Epithelial cell of prostate (primary cell): ENCODE measurements around the gene PDGFD.

Experiments
- DNase-seq: peaks from one replicate; pipeline ENCODE4 v3.0.0-alpha.2; 2011; ENCODE audit warnings: low read depth, low spot score
- H3K27ac ChIP-seq: fragments of 450-650 bp; 2 replicates; pipeline ENCODE4 v1.5.1; 2017; ENCODE audit warnings: mild to moderate bottlenecking

PDGFD gene

DNA sequence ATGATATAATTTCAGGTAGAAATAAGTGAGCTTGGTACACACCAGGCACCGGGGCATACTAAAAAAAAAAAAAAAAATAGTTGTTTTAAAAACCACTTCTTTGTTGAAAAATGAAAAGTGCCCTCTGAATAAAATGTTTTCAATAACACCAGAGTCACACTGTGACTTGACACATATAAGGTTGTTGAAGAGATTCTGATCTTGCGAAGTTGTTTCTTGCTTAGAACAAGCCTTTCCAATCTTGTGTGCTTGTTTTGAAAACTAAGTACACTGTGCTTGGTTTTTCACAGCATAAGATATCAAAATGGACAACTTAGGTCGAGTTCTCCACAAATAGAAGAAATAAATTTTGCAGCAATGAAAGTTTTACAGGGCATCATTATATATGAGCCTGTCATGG, 17.0 kb downstream of the PDGFD start:
- H3K27ac ChIP-seq = no peak overlapping the region
- no peak for DNase-seq

DNA sequence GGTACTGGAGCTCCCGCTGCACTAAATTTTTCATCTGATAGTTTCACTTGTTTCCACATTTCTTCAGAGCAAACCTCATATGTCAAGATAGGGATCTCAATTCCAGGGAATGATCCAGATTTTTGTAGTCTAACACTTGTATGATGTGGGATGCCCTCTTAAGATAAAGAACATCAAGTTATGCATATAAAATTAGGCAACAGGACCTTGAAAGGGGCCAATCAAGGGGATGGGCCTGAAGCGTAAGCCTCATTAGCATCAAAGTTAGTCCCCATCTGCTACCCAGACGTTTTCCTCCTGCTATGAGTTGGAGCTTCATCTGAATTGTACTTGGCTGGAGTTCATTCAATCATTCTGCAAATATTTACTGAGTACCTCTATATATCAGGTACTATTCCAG, 17.5 kb downstream of the PDGFD start:
- DNase-seq = no peak

DNA sequence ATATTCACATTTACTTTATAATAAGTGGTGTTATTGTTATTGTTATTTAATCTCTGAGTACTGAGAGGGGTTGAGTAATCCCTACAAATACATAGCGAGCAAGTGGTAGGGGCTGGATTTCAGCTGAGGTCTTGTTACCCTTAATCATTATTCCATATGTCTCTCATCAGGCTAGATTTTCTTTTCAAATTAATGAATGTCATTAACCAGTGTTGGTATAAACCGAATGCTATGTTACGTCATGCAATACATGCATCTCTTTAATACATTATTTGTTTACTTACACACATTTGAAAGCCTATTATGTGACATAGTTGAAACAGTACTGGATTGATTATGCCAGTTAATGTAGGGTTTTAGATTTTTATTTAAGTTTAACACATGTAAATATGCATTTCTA, 18.9 kb downstream of the PDGFD start:
- H3K27ac ChIP-seq = no peak overlapping the region
- no peak for DNase-seq

More for the DNA sequence above, 17.5 kb downstream of the PDGFD start:
- no peak overlapping the region for H3K27ac ChIP-seq

DNA sequence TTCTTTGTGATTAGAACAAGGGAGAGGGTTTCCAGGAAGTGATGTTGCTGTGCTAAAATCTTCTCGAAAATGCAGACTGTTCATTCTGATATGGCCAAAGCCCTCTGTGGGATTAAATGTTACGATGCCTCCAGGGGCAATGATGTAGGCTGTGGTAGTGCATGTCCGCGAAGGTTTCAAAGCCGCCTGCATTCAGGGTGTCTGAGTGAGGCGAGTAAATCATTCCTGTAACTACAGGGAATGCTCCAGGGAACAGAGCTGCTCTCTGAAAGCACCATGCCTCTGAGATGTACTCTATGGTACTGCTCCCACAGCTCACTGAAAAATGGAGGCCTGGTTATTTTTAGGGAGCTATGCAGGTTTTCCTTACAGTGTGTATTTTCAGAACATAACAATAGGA, 21.2 kb downstream of the PDGFD start:
- DNase-seq = no peak
- H3K27ac ChIP-seq = no peak overlapping the region

DNA sequence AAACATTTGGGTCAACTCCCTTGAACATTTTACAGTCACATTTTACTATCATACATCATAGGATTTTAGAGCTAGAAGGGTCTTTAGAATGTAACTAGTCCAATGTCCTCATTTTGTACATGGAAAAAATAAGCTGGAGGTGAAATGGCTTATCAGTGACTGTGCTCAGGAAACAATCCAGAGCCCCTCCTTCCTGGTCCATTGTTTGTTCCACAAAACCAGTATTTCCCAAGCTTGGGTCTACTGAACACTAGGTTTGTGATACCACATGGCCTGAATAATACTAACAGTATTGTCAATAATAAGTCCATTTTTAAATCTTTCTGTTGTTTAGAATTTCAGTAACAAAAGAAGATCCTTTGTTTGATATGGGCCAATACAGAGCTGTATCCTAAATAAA, 27.1 kb downstream of the PDGFD start:
- no peak overlapping the region for H3K27ac ChIP-seq
- DNase-seq = no peak

DNA sequence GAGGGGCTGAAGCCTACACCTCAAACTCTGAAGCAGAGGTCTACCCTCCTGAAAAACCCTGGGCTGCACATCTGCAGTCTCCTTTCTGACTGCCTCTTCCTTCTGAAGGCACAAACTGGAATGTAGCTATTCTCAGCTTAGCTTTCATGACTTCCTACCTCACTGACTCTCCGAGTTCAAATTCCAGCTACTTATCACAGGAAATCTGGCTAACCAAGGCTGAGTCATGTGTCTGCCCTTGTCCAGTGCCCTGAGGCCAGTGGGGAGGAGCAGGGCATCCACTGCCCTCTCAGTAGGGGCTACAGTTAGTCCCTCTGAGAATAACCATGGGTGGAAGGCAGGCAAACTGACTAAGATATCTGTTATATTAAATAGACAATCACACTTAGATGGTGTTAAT, 29.2 kb downstream of the PDGFD start:
- no peak for DNase-seq

DNA sequence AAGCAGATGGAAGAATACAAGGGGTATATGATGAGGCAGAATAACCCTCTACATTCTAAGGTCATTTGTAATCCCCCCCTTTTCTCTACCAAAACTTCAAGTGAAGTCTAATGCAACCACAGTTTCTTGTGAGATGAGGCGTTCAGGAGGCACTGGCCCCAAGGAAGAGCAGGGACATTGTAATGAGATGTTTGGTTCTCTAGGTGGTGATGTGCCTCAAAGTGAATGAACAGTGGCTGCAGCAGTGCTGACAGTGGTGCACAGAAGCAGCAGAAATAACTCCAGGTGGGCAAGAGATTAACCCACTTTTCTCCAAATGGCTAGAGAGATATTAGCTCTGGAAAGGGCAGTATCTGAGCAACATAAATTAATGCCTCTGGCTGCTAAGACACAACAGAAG, 33.8 kb downstream of the PDGFD start:
- no peak overlapping the region for H3K27ac ChIP-seq
- DNase-seq = no peak

More for the DNA sequence above, 29.2 kb downstream of the PDGFD start:
- no peak overlapping the region for H3K27ac ChIP-seq

DNA sequence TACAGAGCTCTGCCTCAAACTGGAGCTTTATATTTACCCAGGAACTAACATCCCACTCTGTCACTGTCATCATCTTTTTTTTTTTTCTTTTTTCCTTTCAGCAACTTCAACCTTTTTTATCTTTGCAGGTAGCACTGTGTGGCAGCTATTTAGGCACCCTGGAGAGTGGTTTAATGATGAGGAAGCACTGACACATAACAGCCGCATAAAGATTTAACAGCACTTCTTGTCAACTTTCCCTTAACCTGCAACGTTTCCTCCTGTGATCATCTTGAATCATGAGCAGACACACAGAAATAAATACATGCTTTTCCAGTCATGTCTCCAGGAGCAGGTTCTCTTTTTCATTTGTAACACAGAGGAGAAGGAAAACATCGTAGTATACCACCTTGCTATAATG, 34.8 kb downstream of the PDGFD start:
- no peak overlapping the region for H3K27ac ChIP-seq
- DNase-seq = no peak

DNA sequence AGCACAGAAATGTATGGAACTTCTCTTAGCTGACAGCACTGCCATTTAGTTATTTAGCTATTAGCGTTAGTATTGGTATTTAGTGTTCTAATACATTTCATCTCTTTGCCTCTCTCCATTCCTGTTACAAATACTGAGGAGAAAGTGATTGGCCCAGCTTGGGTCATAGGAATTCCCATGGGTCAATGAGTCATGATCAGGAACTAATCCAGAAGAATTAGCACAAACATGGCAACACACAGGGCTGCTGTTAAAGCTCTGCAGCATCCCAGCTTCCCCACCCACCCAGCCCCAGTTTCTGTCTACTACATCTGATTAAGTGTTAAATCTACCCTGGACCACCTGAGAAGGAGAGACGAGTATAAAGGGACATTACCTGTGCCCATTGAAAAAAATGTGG, 36.1 kb downstream of the PDGFD start:
- DNase-seq = no peak

DNA sequence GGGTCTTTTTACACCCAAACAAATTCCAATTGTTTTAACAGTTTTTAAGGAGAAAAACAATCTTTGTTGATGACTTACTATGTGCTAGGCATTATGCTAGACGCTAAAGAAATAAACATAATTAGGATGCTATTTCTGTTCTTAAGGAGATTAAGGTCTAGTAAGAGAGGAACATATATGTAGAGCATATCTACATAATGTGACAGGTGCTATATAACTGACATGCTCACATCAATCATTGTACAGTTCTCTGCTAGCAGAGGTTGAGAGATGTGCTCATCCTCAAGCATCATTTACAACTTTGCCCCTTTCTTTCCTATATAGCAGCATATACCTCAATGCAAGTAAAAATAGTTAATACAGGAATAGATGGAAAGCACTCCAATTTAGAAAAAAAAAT, 37.5 kb downstream of the PDGFD start:
- DNase-seq = no peak
- H3K27ac ChIP-seq = no peak overlapping the region

More for the DNA sequence above, 36.1 kb downstream of the PDGFD start:
- no peak overlapping the region for H3K27ac ChIP-seq

DNA sequence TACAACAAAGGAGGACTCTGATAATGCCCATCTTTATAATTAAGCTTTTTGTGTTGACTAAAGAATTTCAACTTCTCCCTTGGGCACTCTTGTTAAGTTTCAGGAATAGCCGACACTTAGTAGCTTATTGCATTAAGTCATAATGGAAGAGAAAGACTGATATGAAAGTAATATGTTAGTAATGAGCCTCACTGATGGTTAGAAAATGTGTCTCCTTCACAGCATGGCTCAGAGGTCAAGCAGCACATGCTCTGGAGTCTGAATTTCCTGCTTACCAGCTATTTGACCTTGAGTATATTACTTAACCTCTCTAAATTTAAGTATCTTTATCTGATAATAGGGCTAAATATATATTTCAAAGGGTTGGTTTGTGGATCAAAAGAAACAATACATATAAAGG, 39.0 kb downstream of the PDGFD start:
- DNase-seq = no peak
- no peak overlapping the region for H3K27ac ChIP-seq

DNA sequence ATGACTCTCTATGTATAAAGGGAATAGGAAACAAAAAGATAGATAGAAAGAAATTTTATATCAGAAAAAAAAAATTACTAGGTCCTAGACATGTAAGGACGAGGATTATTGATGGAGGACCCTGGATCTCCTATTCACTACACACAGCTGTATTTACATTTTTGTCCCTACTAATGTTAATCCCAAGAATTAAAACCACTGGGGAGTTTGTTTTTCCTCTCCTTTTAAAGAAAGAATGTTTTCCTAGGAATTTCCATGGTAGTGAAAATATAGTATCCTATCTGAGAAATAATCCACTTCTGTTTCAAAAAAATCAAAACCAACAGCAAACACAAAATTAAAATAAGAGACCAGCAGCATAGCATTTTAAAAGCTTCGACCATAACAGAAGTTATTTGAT, 41.1 kb downstream of the PDGFD start:
- DNase-seq = no peak
- H3K27ac ChIP-seq = no peak overlapping the region

DNA sequence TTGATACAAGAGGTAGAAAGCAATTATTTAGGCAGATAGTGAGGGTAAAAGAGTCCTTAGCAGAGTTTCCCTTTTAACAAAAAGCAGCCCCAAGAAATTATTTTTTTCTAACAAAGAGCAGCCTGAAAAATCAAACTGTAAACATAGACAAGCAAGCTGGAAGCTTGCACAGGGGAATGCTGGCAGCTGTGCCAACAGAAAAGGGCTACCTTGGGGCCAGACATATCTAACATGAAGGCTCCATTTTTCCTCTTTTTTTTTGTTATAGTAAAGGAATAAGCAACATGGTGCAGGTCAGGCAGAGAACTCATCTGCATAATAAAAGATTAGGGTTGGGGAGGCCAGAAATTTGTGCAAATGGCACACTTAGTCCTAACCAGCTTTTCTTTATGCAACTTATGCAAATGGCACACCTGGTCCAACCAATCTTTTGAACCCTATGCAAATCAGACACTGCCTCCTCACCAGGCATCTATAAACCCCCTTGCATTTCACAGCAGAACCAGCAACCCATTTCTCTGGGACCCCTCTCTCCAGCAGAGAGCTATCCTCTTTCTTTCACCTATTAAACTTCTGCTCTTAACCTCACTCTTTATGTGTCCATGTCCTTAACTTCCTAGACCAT, 41.8 kb downstream of the PDGFD start:
- no peak for DNase-seq

DNA sequence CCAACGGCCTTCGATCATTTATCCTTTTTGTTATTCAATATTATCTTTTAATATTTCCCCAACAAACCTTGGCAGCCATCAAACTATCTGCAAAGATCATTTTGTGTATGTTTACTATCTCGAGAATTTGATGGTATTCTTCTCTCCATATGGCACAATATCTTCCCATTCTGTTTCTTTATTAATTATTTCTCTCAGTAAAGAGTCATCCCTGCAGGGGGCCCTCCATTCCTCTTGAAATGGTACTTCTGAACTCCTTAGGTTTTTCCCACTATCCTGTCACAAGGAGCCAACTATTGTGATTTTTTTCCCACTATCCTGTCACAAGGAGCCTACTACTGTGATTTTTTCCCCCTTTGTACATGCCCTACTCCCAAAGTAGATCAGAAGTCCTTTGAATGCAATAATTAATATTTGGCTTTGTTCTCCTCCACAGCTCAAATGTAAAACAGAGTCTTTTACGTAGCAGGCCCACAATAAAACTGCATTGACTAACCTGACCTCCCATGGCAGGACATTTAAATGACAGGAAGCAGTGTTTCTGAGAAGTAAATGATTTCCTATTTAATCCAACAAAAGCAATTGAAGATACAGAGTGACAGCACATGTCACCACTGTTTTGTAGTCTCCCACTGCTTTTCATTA, 43.3 kb downstream of the PDGFD start:
- no peak for DNase-seq
- no peak overlapping the region for H3K27ac ChIP-seq

More for the DNA sequence above, 41.8 kb downstream of the PDGFD start:
- no peak overlapping the region for H3K27ac ChIP-seq

DNA sequence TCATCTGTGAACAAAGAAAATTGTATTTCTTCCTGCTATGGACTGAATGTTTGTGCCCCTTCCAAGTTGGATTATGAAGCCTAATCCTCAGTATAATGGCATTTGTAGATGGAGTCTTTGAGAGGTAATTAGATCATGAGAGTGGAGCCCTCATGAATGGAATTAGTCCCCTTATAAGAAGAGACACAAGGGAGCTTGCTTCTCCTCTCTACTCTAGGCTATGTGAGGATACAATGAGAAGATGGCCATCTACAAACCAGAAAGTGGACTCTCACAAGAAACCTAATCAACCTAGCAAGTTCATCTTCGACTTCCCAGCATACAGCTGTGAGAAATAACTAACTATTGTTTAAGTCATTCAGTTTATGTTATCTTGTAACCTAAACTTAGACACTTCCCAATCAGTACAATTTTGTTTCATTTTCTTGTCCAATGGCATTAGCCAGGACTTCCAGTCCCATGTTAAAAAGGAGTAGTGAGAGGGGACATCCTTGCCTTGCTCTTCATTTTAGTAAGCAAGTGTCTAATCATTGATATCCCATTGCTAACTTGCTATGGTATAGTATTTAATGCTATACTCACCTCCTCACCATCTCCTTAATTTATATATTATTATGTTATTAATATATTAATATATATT, 45.7 kb downstream of the PDGFD start:
- no peak for DNase-seq
- no peak overlapping the region for H3K27ac ChIP-seq

DNA sequence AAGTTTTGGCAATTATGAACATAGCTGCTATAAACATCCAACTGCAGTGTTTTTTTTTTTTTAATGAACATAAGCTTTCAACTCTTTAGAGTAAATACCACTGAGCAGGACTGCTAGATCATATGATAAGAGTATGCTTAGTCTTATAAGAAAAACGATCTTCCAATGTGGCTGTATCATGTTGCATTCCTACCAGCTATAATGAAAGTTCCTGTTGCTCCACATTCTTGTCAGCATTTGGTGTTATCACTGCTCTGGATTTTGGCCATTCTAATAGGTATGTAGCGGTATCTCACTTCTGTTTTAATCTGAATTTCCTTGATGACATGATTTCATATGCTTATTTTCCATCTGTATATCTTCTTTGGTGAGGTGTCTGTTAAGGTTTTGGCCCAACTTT, 50.4 kb downstream of the PDGFD start:
- H3K27ac ChIP-seq = no peak overlapping the region

DNA sequence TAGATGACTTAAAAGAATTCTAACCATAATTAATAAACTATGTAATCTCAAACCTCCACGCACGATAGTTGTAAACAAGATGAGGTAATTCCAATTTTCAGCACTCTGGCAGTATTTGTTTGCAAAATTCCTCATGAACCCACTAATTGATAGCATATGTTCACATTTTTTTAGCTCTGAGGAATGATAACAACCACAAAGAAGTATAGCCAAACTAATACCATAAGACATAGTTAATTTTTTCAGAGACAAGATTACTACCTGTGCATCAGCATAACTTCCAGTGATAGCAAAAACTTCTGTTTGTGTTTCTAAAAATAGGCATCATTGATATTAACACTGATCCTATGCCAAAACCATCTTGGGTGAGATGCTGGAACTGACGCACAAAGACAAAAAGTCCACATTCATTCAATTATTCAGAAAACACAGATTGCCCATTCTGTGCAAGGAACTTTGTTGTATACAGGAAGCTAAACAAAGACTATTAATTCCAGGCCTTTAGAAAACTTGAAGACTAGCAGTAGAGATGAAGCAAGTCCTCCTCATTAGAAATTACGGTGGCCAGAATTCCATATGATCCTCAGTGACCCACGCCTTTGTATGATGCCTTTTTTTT, 57.7 kb downstream of the PDGFD start:
- no peak for DNase-seq
- no peak overlapping the region for H3K27ac ChIP-seq

More for the DNA sequence above, 50.4 kb downstream of the PDGFD start:
- no peak for DNase-seq

DNA sequence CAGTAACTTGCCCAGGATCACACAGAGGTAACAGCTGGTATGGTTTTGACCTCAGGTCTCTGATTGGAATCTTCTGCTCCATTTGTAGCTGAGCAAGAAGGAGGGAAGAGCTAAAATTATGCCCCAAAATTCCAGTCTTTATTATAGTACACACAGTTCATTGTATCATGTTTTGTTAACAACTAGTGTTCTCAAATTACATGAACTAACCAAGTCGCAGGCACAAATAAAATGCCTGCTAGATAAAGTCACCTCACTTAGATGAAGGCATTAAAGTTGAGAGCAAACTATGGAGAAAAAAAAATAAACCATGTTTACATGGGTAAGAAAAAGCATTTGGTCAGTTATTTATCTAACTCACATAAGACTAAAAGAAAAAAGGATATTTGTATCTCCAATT, 58.8 kb downstream of the PDGFD start:
- no peak overlapping the region for H3K27ac ChIP-seq
- DNase-seq = no peak

DNA sequence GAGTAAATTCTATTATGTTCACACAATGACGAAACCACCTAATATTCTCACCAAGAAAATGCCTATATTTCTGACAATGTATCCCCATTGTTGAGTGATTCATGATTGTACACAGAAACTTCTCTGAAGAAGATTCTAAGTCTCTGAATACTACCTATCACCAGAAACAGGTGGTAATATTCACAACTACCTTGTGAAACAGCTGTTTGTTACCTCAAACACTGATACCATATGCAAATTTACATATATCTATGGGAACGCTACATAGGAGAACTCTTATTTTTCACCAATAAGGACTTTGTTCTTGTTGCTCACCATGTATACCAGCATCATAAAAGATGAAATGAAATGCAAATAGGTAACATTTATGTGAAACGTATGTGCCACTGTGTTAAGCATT, 59.3 kb downstream of the PDGFD start:
- no peak for DNase-seq
- H3K27ac ChIP-seq = no peak overlapping the region

DNA sequence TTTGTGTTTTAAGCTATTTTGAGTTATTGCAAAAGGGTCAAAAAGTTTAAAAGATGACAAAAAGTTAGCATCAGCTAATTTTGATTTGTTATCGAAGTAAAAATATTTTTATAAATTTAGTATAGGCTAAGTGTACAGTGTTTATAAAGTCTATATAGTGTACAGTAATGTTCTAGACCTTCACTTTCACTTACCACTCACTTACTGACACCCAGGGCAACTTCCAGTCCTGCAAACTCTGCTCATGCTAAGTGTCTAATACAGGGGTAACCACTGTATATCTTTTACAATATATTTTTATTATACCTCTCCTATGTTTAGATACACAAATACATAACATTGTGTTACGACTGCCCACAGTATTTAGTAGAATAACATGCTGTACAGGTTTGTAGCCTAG, 59.7 kb downstream of the PDGFD start:
- DNase-seq = no peak
- H3K27ac ChIP-seq = no peak overlapping the region

DNA sequence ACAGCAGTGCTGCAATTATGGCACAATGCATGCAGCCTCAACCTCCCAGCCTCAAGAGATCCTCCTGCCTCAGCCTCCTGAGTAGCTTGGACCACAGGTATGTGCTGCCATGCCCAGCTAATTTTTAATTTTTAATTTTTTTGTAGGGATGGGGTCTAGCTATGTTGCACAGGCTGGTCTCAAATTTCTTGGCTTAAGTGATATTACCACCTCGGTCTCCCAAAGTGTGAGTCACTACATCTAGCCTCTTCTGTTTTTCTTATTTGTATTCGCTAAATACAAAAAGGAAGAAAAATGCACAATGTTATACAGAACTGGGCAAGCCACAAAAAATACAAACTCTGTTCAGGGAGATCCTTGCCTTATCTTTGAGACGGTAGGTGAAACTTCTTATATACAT, 65.4 kb downstream of the PDGFD start:
- DNase-seq = no peak
- no peak overlapping the region for H3K27ac ChIP-seq
